ENCODE measurements around the gene ACTR3. TPM values are rescaled to one million over a fixed set of nuclear protein-coding genes. Genes with fewer than 3 reads are reported as not detected.

The ACTR3 gene
- total RNA-seq, 1 donor = 315 TPM

- TF ChIP-seq CTCF (IDR thresholded peaks at IDR 0.05; ENCODE audit: extremely low read depth, low read depth, low read length) = no peak
- Histone ChIP-seq H3K4me1 (ENCODE audit: insufficient read depth, low read length) (peaks cover 17% of the 10 kb centered on the region), H3K4me3 (ENCODE audit: insufficient read depth, low read length) (no peak overlapping the region), H3K27ac (ENCODE audit: low read depth, low read length) (no peak overlapping the region), H3K27me3 (ENCODE audit: insufficient read depth, low read length) (no peaks in the 10 kb centered on the region), H3K9me3 (ENCODE audit: low read depth, low read length) (no peaks in the 10 kb centered on the region), H3K79me2 (ENCODE audit: insufficient read depth, low read length) (no peaks in the 10 kb centered on the region), H4K20me1 (ENCODE audit: insufficient read depth, low read length) (no peaks in the 10 kb centered on the region), H2AFZ (ENCODE audit: low read length) (no peak overlapping the region), H3K36me3 (ENCODE audit: insufficient read depth, low read length) (no peaks in the 10 kb centered on the region), H3K4me2 (ENCODE audit: insufficient read depth, low read length) (no peak overlapping the region)
- DNase-seq (ENCODE audit: insufficient read length, low spot score, missing footprints) = no peak
Observed at GRCh38 chr2:113863144-113863543, 26.7 kb upstream of the ACTR3 start.

DNA sequence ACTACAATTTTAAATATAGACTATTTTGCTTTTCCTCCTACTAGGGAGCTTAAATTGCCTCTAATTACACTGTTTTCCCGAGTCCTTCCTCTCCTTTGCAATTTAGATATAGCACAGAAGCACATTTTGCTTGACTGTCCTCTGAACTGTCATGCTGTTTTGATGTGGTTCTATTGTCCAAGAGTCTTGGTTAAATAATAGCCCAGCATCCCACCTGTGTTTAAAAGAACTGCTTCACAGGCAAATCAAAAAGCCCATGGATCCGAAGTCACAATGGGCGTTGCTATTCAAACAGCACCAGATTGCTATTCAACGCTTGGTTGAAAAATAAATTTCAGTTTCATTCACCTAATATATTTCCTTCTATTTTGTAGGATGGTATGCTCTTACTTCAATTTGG is 22.3 kb upstream of the ACTR3 start:
- Histone ChIP-seq H3K4me3 (ENCODE audit: insufficient read depth, low read length) (no peak overlapping the region), H3K27ac (ENCODE audit: low read depth, low read length) (no peak overlapping the region), H3K27me3 (ENCODE audit: insufficient read depth, low read length) (no peaks in the 10 kb centered on the region), H3K36me3 (ENCODE audit: insufficient read depth, low read length) (no peaks in the 10 kb centered on the region), H4K20me1 (ENCODE audit: insufficient read depth, low read length) (no peaks in the 10 kb centered on the region), H3K4me1 (ENCODE audit: insufficient read depth, low read length) (peaks cover 10% of the 10 kb centered on the region), H3K4me2 (ENCODE audit: insufficient read depth, low read length) (no peak overlapping the region), H2AFZ (ENCODE audit: low read length) (no peak overlapping the region), H3K9me3 (ENCODE audit: low read depth, low read length) (no peaks in the 10 kb centered on the region), H3K79me2 (ENCODE audit: insufficient read depth, low read length) (no peaks in the 10 kb centered on the region)
- no peak for DNase-seq (ENCODE audit: insufficient read length, low spot score, missing footprints)
- no peak for TF ChIP-seq CTCF (IDR thresholded peaks at IDR 0.05; ENCODE audit: extremely low read depth, low read depth, low read length)

DNA sequence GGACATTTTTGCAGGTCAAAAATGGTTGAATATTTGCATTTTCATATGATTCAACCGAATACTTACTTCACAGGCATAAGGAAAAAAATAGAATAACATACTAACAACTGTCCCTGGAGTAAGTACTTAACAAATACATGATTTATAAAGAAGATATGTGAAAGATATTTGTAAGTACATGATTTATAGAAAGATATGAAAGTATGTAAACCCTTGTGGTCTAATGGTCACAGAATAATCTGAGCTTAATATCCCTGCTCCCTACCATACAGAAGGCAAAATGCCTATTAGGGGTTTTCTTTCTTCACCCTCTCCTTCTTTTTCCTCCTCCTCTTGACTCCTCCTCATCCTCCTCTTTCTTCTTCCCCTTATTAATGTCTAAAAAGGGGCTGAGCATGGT is 20.6 kb upstream of the ACTR3 start:
- Histone ChIP-seq H3K4me2 (ENCODE audit: insufficient read depth, low read length) (no peak overlapping the region), H2AFZ (ENCODE audit: low read length) (no peak overlapping the region), H4K20me1 (ENCODE audit: insufficient read depth, low read length) (no peaks in the 10 kb centered on the region), H3K4me3 (ENCODE audit: insufficient read depth, low read length) (no peak overlapping the region), H3K4me1 (ENCODE audit: insufficient read depth, low read length) (peaks cover 11% of the 10 kb centered on the region), H3K27me3 (ENCODE audit: insufficient read depth, low read length) (no peaks in the 10 kb centered on the region), H3K27ac (ENCODE audit: low read depth, low read length) (no peak overlapping the region), H3K79me2 (ENCODE audit: insufficient read depth, low read length) (no peaks in the 10 kb centered on the region), H3K36me3 (ENCODE audit: insufficient read depth, low read length) (no peaks in the 10 kb centered on the region), H3K9me3 (ENCODE audit: low read depth, low read length) (no peaks in the 10 kb centered on the region)
- TF ChIP-seq CTCF (IDR thresholded peaks at IDR 0.05; ENCODE audit: extremely low read depth, low read depth, low read length) = no peak
- DNase-seq (ENCODE audit: insufficient read length, low spot score, missing footprints) = no peak

- Histone ChIP-seq H3K4me3 (ENCODE audit: insufficient read depth, low read length) (no peak overlapping the region), H3K79me2 (ENCODE audit: insufficient read depth, low read length) (no peaks in the 10 kb centered on the region), H2AFZ (ENCODE audit: low read length) (peak overlapping the region; percentile 31), H3K27ac (ENCODE audit: low read depth, low read length) (peak overlapping the region; percentile 70), H3K4me1 (ENCODE audit: insufficient read depth, low read length) (peaks cover 11% of the 10 kb centered on the region), H3K27me3 (ENCODE audit: insufficient read depth, low read length) (no peaks in the 10 kb centered on the region), H3K36me3 (ENCODE audit: insufficient read depth, low read length) (no peaks in the 10 kb centered on the region), H3K4me2 (ENCODE audit: insufficient read depth, low read length) (peak overlapping the region; percentile 59), H3K9me3 (ENCODE audit: low read depth, low read length) (no peaks in the 10 kb centered on the region), H4K20me1 (ENCODE audit: insufficient read depth, low read length) (no peaks in the 10 kb centered on the region)
- no peak for DNase-seq (ENCODE audit: insufficient read length, low spot score, missing footprints)
- TF ChIP-seq CTCF (IDR thresholded peaks at IDR 0.05; ENCODE audit: extremely low read depth, low read depth, low read length) = no peak
Observed at GRCh38 chr2:113872201-113872600, 17.7 kb upstream of the ACTR3 start.
